ENCODE data around the gene MAPK4.

MAPK4 gene

DNA sequence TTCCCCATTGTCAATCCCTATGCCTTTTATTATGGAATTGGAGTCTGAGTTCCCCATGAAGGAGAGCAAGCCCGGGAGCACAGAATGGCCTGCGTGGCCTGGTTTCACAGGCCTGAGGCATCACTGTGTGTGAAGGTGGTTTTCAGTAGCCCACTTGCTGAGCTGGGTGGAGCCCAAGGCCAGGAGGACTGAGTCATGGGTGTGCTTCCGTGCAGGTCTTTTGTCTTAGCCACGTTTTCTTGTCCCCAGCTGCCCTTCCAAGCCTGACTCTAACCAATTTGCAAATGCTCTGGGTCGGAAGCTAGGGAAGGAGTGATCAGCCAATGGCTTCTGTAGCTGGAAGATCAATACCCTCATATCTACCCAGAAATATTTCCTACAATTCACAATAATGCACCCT, 119.2 kb downstream of the MAPK4 start:
- no peak overlapping the region for H3K4me2 ChIP-seq (ENCODE audit: insufficient read depth, low read length)
- H4K20me1 ChIP-seq (ENCODE audit: insufficient read depth, low read length) = no peaks in the 10 kb centered on the region
- no peak overlapping the region for H2AFZ ChIP-seq (ENCODE audit: low read depth, low read length)
- TF ChIP-seq, protein P1, sequence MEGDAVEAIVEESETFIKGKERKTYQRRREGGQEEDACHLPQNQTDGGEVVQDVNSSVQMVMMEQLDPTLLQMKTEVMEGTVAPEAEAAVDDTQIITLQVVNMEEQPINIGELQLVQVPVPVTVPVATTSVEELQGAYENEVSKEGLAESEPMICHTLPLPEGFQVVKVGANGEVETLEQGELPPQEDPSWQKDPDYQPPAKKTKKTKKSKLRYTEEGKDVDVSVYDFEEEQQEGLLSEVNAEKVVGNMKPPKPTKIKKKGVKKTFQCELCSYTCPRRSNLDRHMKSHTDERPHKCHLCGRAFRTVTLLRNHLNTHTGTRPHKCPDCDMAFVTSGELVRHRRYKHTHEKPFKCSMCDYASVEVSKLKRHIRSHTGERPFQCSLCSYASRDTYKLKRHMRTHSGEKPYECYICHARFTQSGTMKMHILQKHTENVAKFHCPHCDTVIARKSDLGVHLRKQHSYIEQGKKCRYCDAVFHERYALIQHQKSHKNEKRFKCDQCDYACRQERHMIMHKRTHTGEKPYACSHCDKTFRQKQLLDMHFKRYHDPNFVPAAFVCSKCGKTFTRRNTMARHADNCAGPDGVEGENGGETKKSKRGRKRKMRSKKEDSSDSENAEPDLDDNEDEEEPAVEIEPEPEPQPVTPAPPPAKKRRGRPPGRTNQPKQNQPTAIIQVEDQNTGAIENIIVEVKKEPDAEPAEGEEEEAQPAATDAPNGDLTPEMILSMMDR (IDR thresholded peaks at IDR 0.05; ENCODE audit: borderline replicate concordance, extremely low read depth, low read length, poor library complexity, severe bottlenecking) = no peak
- no peak for TF ChIP-seq EZH2 (IDR thresholded peaks at IDR 0.05; ENCODE audit: borderline replicate concordance, low read depth, low read length, severe bottlenecking)
- no peaks in the 10 kb centered on the region for H3K36me3 ChIP-seq (ENCODE audit: insufficient read depth, low read length)
- ATAC-seq (ENCODE audit: insufficient read depth, low read depth) (no peak), DNase-seq (no peak)
- H3K9ac ChIP-seq (ENCODE audit: low read depth, low read length) = no peak overlapping the region
- no peak overlapping the region for H3K27ac ChIP-seq (ENCODE audit: low read length)
- H3K79me2 ChIP-seq (ENCODE audit: insufficient read depth, low read length) = no peaks in the 10 kb centered on the region
- no peaks in the 10 kb centered on the region for H3K27me3 ChIP-seq (ENCODE audit: insufficient read depth, low read length, poor library complexity)
- no peaks in the 10 kb centered on the region for H3K4me1 ChIP-seq (ENCODE audit: insufficient read depth, low read length)
- H3K4me3 ChIP-seq (ENCODE audit: low read depth in 1 of 2, low read length in 2 of 2) = no peak overlapping the region
- H3K9me3 ChIP-seq (ENCODE audit: insufficient read depth, low read length, severe bottlenecking) = no peaks in the 10 kb centered on the region

DNA sequence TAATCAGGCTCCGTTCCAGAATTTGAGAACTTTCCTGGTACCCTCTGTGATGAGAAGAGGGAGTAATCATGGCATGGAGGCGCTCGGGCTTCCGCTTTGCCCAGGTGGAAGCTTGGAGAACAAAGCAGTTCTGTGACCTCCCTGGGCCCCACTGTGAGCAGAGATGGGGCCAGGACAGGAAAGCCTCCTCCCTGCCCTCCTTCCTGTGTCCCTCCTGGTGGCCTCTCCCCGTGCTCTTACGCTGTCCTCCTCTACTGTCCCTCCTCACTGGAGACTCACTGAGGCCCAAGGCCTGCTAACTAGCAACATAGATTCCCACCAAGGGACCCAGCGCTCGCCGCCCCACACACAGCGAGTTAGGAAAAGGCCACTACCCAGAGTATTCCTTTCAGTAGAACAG, 119.8 kb downstream of the MAPK4 start:
- DNase-seq (no peak), ATAC-seq (ENCODE audit: insufficient read depth, low read depth) (no peak)
- Histone ChIP-seq H3K4me3 (ENCODE audit: low read depth in 1 of 2, low read length in 2 of 2) (no peak overlapping the region), H3K4me1 (ENCODE audit: insufficient read depth, low read length) (no peaks in the 10 kb centered on the region), H4K20me1 (ENCODE audit: insufficient read depth, low read length) (no peaks in the 10 kb centered on the region), H3K9ac (ENCODE audit: low read depth, low read length) (no peak overlapping the region), H3K36me3 (ENCODE audit: insufficient read depth, low read length) (no peaks in the 10 kb centered on the region), H3K27me3 (ENCODE audit: insufficient read depth, low read length, poor library complexity) (no peaks in the 10 kb centered on the region), H3K9me3 (ENCODE audit: insufficient read depth, low read length, severe bottlenecking) (no peaks in the 10 kb centered on the region), H3K79me2 (ENCODE audit: insufficient read depth, low read length) (no peaks in the 10 kb centered on the region), H2AFZ (ENCODE audit: low read depth, low read length) (no peak overlapping the region), H3K27ac (ENCODE audit: low read length) (no peak overlapping the region), H3K4me2 (ENCODE audit: insufficient read depth, low read length) (no peak overlapping the region)
- TF ChIP-seq EZH2 (IDR thresholded peaks at IDR 0.05; ENCODE audit: borderline replicate concordance, low read depth, low read length, severe bottlenecking) = no peak
- TF ChIP-seq, protein P1 (IDR thresholded peaks at IDR 0.05; ENCODE audit: borderline replicate concordance, extremely low read depth, low read length, poor library complexity, severe bottlenecking) = no peak

DNA sequence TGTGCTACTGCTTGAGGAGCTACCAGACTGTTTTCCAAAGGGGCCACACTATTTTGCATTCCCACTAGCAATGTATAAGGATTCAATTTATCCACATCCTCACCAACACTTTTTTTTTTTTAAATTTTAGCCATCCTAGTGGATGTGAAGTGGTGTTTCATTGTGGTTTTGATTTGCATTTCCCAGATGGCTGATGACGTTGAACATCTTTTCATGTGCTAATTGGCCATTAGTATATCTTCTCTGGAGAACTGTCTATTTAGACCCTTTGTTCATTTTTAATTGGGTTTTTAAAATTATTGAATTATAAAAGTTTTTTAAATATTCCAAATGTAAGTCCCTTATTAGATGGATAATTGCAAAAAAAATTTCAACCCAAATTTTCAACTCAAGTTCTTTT, 121.1 kb downstream of the MAPK4 start:
- no peak overlapping the region for H3K4me3 ChIP-seq (ENCODE audit: low read depth in 1 of 2, low read length in 2 of 2)
- H3K4me2 ChIP-seq (ENCODE audit: insufficient read depth, low read length) = no peak overlapping the region
- H2AFZ ChIP-seq (ENCODE audit: low read depth, low read length) = no peak overlapping the region
- TF ChIP-seq, protein P1 (IDR thresholded peaks at IDR 0.05; ENCODE audit: borderline replicate concordance, extremely low read depth, low read length, poor library complexity, severe bottlenecking) = no peak
- TF ChIP-seq EZH2 (IDR thresholded peaks at IDR 0.05; ENCODE audit: borderline replicate concordance, low read depth, low read length, severe bottlenecking) = no peak
- no peak overlapping the region for H3K27ac ChIP-seq (ENCODE audit: low read length)
- H3K27me3 ChIP-seq (ENCODE audit: insufficient read depth, low read length, poor library complexity) = no peaks in the 10 kb centered on the region
- H3K9ac ChIP-seq (ENCODE audit: low read depth, low read length) = no peak overlapping the region
- H4K20me1 ChIP-seq (ENCODE audit: insufficient read depth, low read length) = no peaks in the 10 kb centered on the region
- DNase-seq (no peak), ATAC-seq (ENCODE audit: insufficient read depth, low read depth) (no peak)
- no peaks in the 10 kb centered on the region for H3K36me3 ChIP-seq (ENCODE audit: insufficient read depth, low read length)
- no peaks in the 10 kb centered on the region for H3K79me2 ChIP-seq (ENCODE audit: insufficient read depth, low read length)
- H3K4me1 ChIP-seq (ENCODE audit: insufficient read depth, low read length) = no peaks in the 10 kb centered on the region
- no peaks in the 10 kb centered on the region for H3K9me3 ChIP-seq (ENCODE audit: insufficient read depth, low read length, severe bottlenecking)

DNA sequence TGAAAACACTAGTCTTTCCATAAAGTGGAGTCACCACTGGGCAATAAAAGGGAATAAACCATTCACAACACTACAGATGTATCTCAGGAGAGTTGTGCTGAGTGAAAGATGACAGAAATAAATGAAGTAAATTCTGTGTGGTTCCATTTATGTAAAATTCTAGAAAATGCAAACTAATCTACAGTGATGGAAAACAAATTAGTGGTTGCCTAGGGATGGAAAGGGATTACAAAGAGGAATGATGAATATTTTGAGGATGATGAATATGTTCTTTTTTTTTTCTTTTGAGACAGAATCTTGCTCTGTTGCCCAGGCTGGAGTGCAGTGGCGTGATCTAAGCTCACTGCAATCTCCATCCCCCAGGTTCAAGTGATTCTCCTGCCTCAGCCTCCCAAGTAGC, 123.0 kb downstream of the MAPK4 start:
- no peaks in the 10 kb centered on the region for H3K36me3 ChIP-seq (ENCODE audit: insufficient read depth, low read length)

More for the DNA sequence above, 123.0 kb downstream of the MAPK4 start:
- no peak overlapping the region for H3K4me2 ChIP-seq (ENCODE audit: insufficient read depth, low read length)
- no peaks in the 10 kb centered on the region for H3K4me1 ChIP-seq (ENCODE audit: insufficient read depth, low read length)
- no peaks in the 10 kb centered on the region for H4K20me1 ChIP-seq (ENCODE audit: insufficient read depth, low read length)
- H3K27ac ChIP-seq (ENCODE audit: low read length) = no peak overlapping the region
- H2AFZ ChIP-seq (ENCODE audit: low read depth, low read length) = no peak overlapping the region
- no peak for DNase-seq
- no peak for ATAC-seq (ENCODE audit: insufficient read depth, low read depth)
- peaks cover 4% of the 10 kb centered on the region for H3K27me3 ChIP-seq (ENCODE audit: insufficient read depth, low read length, poor library complexity)
- H3K9ac ChIP-seq (ENCODE audit: low read depth, low read length) = no peak overlapping the region
- TF ChIP-seq, protein P1 (IDR thresholded peaks at IDR 0.05; ENCODE audit: borderline replicate concordance, extremely low read depth, low read length, poor library complexity, severe bottlenecking) = no peak
- TF ChIP-seq EZH2 (IDR thresholded peaks at IDR 0.05; ENCODE audit: borderline replicate concordance, low read depth, low read length, severe bottlenecking) = no peak
- no peaks in the 10 kb centered on the region for H3K9me3 ChIP-seq (ENCODE audit: insufficient read depth, low read length, severe bottlenecking)
- H3K79me2 ChIP-seq (ENCODE audit: insufficient read depth, low read length) = no peaks in the 10 kb centered on the region
- no peak overlapping the region for H3K4me3 ChIP-seq (ENCODE audit: low read depth in 1 of 2, low read length in 2 of 2)

Data from DND-41 (cell line).